B cell (primary cell): ENCODE results near the gene GSG1L. TPM values are rescaled to one million over a fixed set of nuclear protein-coding genes. Genes with fewer than 3 reads are reported as not detected.

Source experiments
- ATAC-seq: fragments of 200-7000 bp; cut with Tn5 transposase; one replicate; pipeline ENCODE4 v1.10.0; 2021; ENCODE audit warnings: low read depth, mild to moderate bottlenecking, moderate number of reproducible peaks, moderate library complexity
- CTCF ChIA-PET: fragments of 350-600 bp; sonication (Branson Sonifier 250); formaldehyde crosslinking; loops from one replicate; lab custom pipeline; 2021; ENCODE audit warnings: antibody characterized with exemption, inconsistent platforms; lab: Charles Lee
- POLR2A ChIA-PET: fragments of 350-600 bp; sonication (Branson Sonifier 250); formaldehyde crosslinking; loops from one replicate; lab custom pipeline; 2021; ENCODE audit warnings: antibody characterized with exemption; lab: Charles Lee
- DNase-seq: peaks from one replicate; pipeline ENCODE4 v3.0.0; 2013
- H2AFZ ChIP-seq: 2 replicates; pipeline ENCODE4 v1.6.1; 2012; ENCODE audit warnings: mild to moderate bottlenecking, low read depth, low read length; ENCODE audit not compliant: insufficient read depth, poor library complexity, severe bottlenecking
- H3K27ac ChIP-seq, 2 donors: 1 replicate in 1 of 2; 2 replicates in 1 of 2; pipeline ENCODE4 v1.5.1; 2012 to 2013; ENCODE audit warnings: low read length in 2 of 2, mild to moderate bottlenecking in 2 of 2, moderate library complexity in 1 of 2
- H3K27me3 ChIP-seq, 4 experiments: fragments of 200-600 bp in 1 of 4; sonication (generic) in 1 of 4; replicated peaks in 1 of 4; 1 replicate in 2 of 4; 2 replicates in 2 of 4; pipeline versions ENCODE4 v1.6.1 to v1.7.0; 2013 to 2016; ENCODE audit warnings: low read length in 3 of 4, mild to moderate bottlenecking in 2 of 4, mixed read lengths in 1 of 4, moderate library complexity in 1 of 4; ENCODE audit not compliant: insufficient read depth in 4 of 4, control insufficient read depth in 3 of 4; ENCODE audit errors: control extremely low read depth in 1 of 4
- H3K36me3 ChIP-seq, 2 experiments: replicated peaks in 1 of 2; 1 replicate in 1 of 2; 2 replicates in 1 of 2; pipeline versions ENCODE4 v1.6.1 to v1.7.1; 2013; ENCODE audit warnings: low read length in 1 of 2; ENCODE audit not compliant: insufficient read depth in 2 of 2, control insufficient read depth in 1 of 2; ENCODE audit errors: control extremely low read depth in 1 of 2, extremely low read depth in 1 of 2
- H3K4me1 ChIP-seq, 2 donors: fragments of 200-600 bp in 1 of 2; sonication (generic) in 1 of 2; 1 replicate in 1 of 2; 2 replicates in 1 of 2; pipeline versions ENCODE4 v1.5.1 to v1.6.1; 2013 to 2017; ENCODE audit warnings: low read length in 2 of 2; ENCODE audit not compliant: control insufficient read depth in 2 of 2, insufficient read depth in 2 of 2
- H3K4me2 ChIP-seq: replicated peaks from 2 replicates; pipeline ENCODE3; 2012; ENCODE audit warnings: mild to moderate bottlenecking, low read depth, low read length; ENCODE audit not compliant: poor library complexity, severe bottlenecking
- H3K4me3 ChIP-seq, 5 experiments: fragments of 200-600 bp in 1 of 5; sonication (generic) in 1 of 5; 1 replicate in 3 of 5; 2 replicates in 2 of 5; pipeline versions ENCODE4 v1.5.1 to v1.7.0; 2011 to 2016; ENCODE audit warnings: low read length in 4 of 5, mild to moderate bottlenecking in 4 of 5, low read depth in 2 of 5, control low read depth in 1 of 5, moderate library complexity in 1 of 5; ENCODE audit not compliant: insufficient read depth in 1 of 5; ENCODE audit errors: control extremely low read depth in 1 of 5, extremely low read depth in 1 of 5
- H3K79me2 ChIP-seq: fragments of 200-600 bp; sonication (generic); one replicate; pipeline ENCODE4 v1.6.0; 2016; ENCODE audit warnings: low read length; ENCODE audit not compliant: control insufficient read depth, insufficient read depth
- H3K9ac ChIP-seq: fragments of 200-600 bp; sonication (generic); 2 replicates; pipeline ENCODE4 v1.6.1; 2017; ENCODE audit warnings: mild to moderate bottlenecking, low read length, moderate library complexity
- H3K9me3 ChIP-seq, 3 donors: one replicate each; pipeline versions ENCODE4 v1.6.1 to v1.7.1; 2013; ENCODE audit warnings: low read length in 2 of 3; ENCODE audit not compliant: control insufficient read depth in 2 of 3, insufficient read depth in 1 of 3; ENCODE audit errors: control extremely low read depth in 1 of 3
- H4K20me1 ChIP-seq: 2 replicates; pipeline ENCODE4 v1.6.0; 2012; ENCODE audit warnings: mild to moderate bottlenecking, low read length; ENCODE audit not compliant: insufficient read depth, control insufficient read depth, poor library complexity, severe bottlenecking
- H3K27ac Mint-ChIP-seq: one replicate; pipeline ENCODE4 v1.8.0; 2021; ENCODE audit warnings: mixed read lengths
- H3K27me3 Mint-ChIP-seq: one replicate; pipeline ENCODE4 v1.8.0; 2021; ENCODE audit warnings: mixed read lengths
- H3K4me1 Mint-ChIP-seq: one replicate; pipeline ENCODE4 v1.8.0; 2021; ENCODE audit warnings: mixed read lengths
- H3K4me3 Mint-ChIP-seq: one replicate; pipeline ENCODE4 v1.8.0; 2021; ENCODE audit warnings: mixed read lengths
- H3K9me3 Mint-ChIP-seq: one replicate; pipeline ENCODE4 v1.8.0; 2022; ENCODE audit warnings: mixed read lengths; ENCODE audit not compliant: insufficient read depth
- CTCF ChIP-seq: fragments of 200-600 bp; IDR thresholded peaks from one replicate; pipeline ENCODE4 v1.8.0; 2022; ENCODE audit warnings: antibody characterized with exemption, mild to moderate bottlenecking
- EZH2 ChIP-seq: IDR thresholded peaks from 2 replicates; pipeline ENCODE4 v1.6.1; 2012; ENCODE audit warnings: borderline replicate concordance, low read depth, mild to moderate bottlenecking, moderate library complexity, low read length; ENCODE audit not compliant: insufficient read depth, poor library complexity, severe bottlenecking
- WGBS: methylation state at CpG from one replicate; pipeline ENCODE4 v1.1.5; 2013; ENCODE audit warnings: missing lambda C conversion rate; ENCODE audit not compliant: insufficient coverage; 5-methylcytosine and 5-hydroxymethylcytosine counted together
- intact Hi-C: fragments of 100-400 bp; cut with micrococcal nuclease; formaldehyde crosslinking; loops from one replicate; pipeline ENCODE4 v1.10.0; 2022
- polyA plus RNA-seq: library from polyadenylated mRNA; depleted of rRNA; stranded (reverse); fragments of >200 nt; gene quantifications from 2 replicates; pipeline ENCODE4 v1.2.3, GENCODE V29; 2012
- total RNA-seq, 2 donors: library from RNA; stranded (reverse); fragments of 120-200 nt in 1 of 2; gene quantifications; 1 replicate in 1 of 2; 2 replicates in 1 of 2; pipeline versions ENCODE4 v1.2.3 to v1.2.4, GENCODE V29; 2013 to 2022

The GSG1L gene
- total and polyA plus RNA-seq, 2 donors (not counting 1 experiment from before 2014, with no cell fraction given): 0.01 TPM; not detected in 1

GRCh38 chr16:27883576-27883975 lies 179.9 kb downstream of the GSG1L start:
- intact Hi-C loops: no loop called here
- DNase-seq: no peak
- Histone ChIP-seq H3K27ac (no peak overlapping the region), H3K4me2 (no peak overlapping the region), H3K79me2 (no peaks in the 10 kb centered on the region), H3K4me1 (no peaks in the 10 kb centered on the region), H3K4me3 (no peak overlapping the region), H3K36me3 (no peaks in the 10 kb centered on the region), H4K20me1 (no peaks in the 10 kb centered on the region), H3K27me3 (peaks cover 0 to 2% (median 0%) of the 10 kb centered on the region in 4 experiments), H2AFZ (no peak overlapping the region), H3K9me3 (peaks cover 0 to 14% (median 0%) of the 10 kb centered on the region in 3 donors), H3K9ac (no peak overlapping the region)
- H3K27ac Mint-ChIP-seq: no peak overlapping the region
- WGBS: 85% methylated on average over 3 of the region's 5 CpGs
- CTCF ChIA-PET: no interaction called here
- peaks cover 3% of the 10 kb centered on the region for H3K9me3 Mint-ChIP-seq
- POLR2A ChIA-PET: no interaction called here
- peaks cover 21% of the 10 kb centered on the region for H3K27me3 Mint-ChIP-seq
- H3K4me1 Mint-ChIP-seq: no peaks in the 10 kb centered on the region
- H3K4me3 Mint-ChIP-seq: no peak overlapping the region
- TF ChIP-seq EZH2: no peak
- TF ChIP-seq CTCF: no peak
- no peak for ATAC-seq

- WGBS: 77% methylated on average over 2 of the region's 2 CpGs
- H3K4me2 ChIP-seq: no peak overlapping the region
- H3K9me3 Mint-ChIP-seq: peaks cover 9% of the 10 kb centered on the region
- CTCF ChIA-PET: no interaction called here
- H3K27me3 Mint-ChIP-seq: peaks cover 13% of the 10 kb centered on the region
- no peak for TF ChIP-seq EZH2
- no peak for TF ChIP-seq CTCF
- intact Hi-C loops: no loop called here
- no peaks in the 10 kb centered on the region for H3K79me2 ChIP-seq
- H3K4me3 Mint-ChIP-seq: no peak overlapping the region
- H3K36me3 ChIP-seq: no peaks in the 10 kb centered on the region
- POLR2A ChIA-PET: no interaction called here
- peaks cover 0 to 35% (median 8%) of the 10 kb centered on the region in 3 donors for H3K9me3 ChIP-seq
- peaks cover 0 to 2% (median 0%) of the 10 kb centered on the region in 4 experiments for H3K27me3 ChIP-seq
- H3K4me3 ChIP-seq: no peak overlapping the region
- DNase-seq (no peak), ATAC-seq (no peak)
- no peaks in the 10 kb centered on the region for H3K4me1 ChIP-seq
- H3K9ac ChIP-seq: no peak overlapping the region
- H4K20me1 ChIP-seq: no peaks in the 10 kb centered on the region
- H3K27ac Mint-ChIP-seq: no peak overlapping the region
- H2AFZ ChIP-seq: no peak overlapping the region
- no peak overlapping the region for H3K27ac ChIP-seq
- H3K4me1 Mint-ChIP-seq: no peaks in the 10 kb centered on the region
Observed at GRCh38 chr16:27880287-27880686, 183.2 kb downstream of the GSG1L start.
